H1 (cell line): ENCODE results near the gene SLC16A9. TPM values are rescaled to one million over a fixed set of nuclear protein-coding genes. Genes with fewer than 3 reads are reported as not detected.

Experiments used
- CTCF ChIA-PET: fragments of 300-600 bp; sonication (Branson Sonifier 250); formaldehyde crosslinking; loops from one replicate; lab custom pipeline; 2021; ENCODE audit not compliant: partially characterized antibody; lab: Charles Lee
- POLR2A ChIA-PET: fragments of 300-600 bp; sonication (Branson Sonifier 250); formaldehyde crosslinking; loops from one replicate; lab custom pipeline; 2021; ENCODE audit warnings: inconsistent platforms; ENCODE audit not compliant: partially characterized antibody; lab: Charles Lee
- DNase-seq, 2 experiments: peaks; one replicate each; pipeline versions ENCODE4 v3.0.0 to v3.0.0-alpha.2; 2010 to 2022; ENCODE audit warnings: low spot score in 2 of 2, low read depth in 1 of 2, mixed read lengths in 1 of 2
- FAIRE-seq: peaks from 2 replicates; lab custom pipeline; 2011; peaks lifted over from hg19 to GRCh38; lab: Jason Lieb, UNC
- H2AFZ ChIP-seq: 2 replicates; pipeline ENCODE4 v1.8.1; 2012; ENCODE audit warnings: low read length, inconsistent platforms
- H2AK5ac ChIP-seq: 2 replicates; pipeline ENCODE4 v1.6.1; 2013; ENCODE audit warnings: low read depth, low read length
- H2BK120ac ChIP-seq: replicated peaks from 2 replicates; pipeline ENCODE3; 2013; ENCODE audit warnings: low read depth, low read length, inconsistent platforms
- H2BK12ac ChIP-seq: 2 replicates; pipeline ENCODE4 v1.6.1; 2013; ENCODE audit warnings: low read depth, low read length
- H2BK15ac ChIP-seq: 2 replicates; pipeline ENCODE4 v1.6.1; 2013; ENCODE audit warnings: low read length
- H2BK20ac ChIP-seq: 2 replicates; pipeline ENCODE4 v1.6.1; 2013; ENCODE audit warnings: low read length
- H2BK5ac ChIP-seq: 2 replicates; pipeline ENCODE4 v1.6.1; 2013; ENCODE audit warnings: low read depth, low read length
- H3K14ac ChIP-seq: 2 replicates; pipeline ENCODE4 v1.6.1; 2013; ENCODE audit warnings: inconsistent platforms; ENCODE audit not compliant: insufficient read length
- H3K18ac ChIP-seq: 2 replicates; pipeline ENCODE4 v1.6.1; 2013; ENCODE audit warnings: low read length; ENCODE audit errors: extremely low read depth
- H3K23ac ChIP-seq: 2 replicates; pipeline ENCODE4 v1.6.1; 2013; ENCODE audit warnings: inconsistent platforms; ENCODE audit not compliant: insufficient read length
- H3K23me2 ChIP-seq: 2 replicates; pipeline ENCODE4 v1.6.1; 2013; ENCODE audit warnings: low read depth, low read length
- H3K27ac ChIP-seq: 2 replicates; pipeline ENCODE4 v1.6.1; 2011; ENCODE audit warnings: low read depth, low read length, inconsistent platforms
- H3K27me3 ChIP-seq, 4 experiments: replicated peaks in 1 of 4; 1 replicate in 1 of 4; 2 replicates in 3 of 4; pipeline versions ENCODE4 v1.6.1 to v1.8.1; 2011 to 2013; ENCODE audit warnings: low read length in 3 of 4, mild to moderate bottlenecking in 3 of 4, inconsistent platforms in 2 of 4, mixed read lengths in 2 of 4, moderate library complexity in 1 of 4; ENCODE audit not compliant: control insufficient read depth in 3 of 4, insufficient read depth in 3 of 4; ENCODE audit errors: extremely low read depth in 1 of 4
- H3K36me3 ChIP-seq, 4 experiments: 2 replicates each; pipeline versions ENCODE4 v1.6.1 to v1.8.1; 2011 to 2013; ENCODE audit warnings: mild to moderate bottlenecking in 4 of 4, low read length in 3 of 4, moderate library complexity in 2 of 4, control low read depth in 1 of 4, inconsistent platforms in 1 of 4; ENCODE audit not compliant: insufficient read depth in 4 of 4, control insufficient read depth in 2 of 4
- H3K4ac ChIP-seq: replicated peaks from 2 replicates; pipeline ENCODE3; 2013; ENCODE audit warnings: low read length, low read depth, mixed read lengths, inconsistent platforms; ENCODE audit not compliant: insufficient read length
- H3K4me1 ChIP-seq, 4 experiments: replicated peaks in 1 of 4; 1 replicate in 1 of 4; 2 replicates in 3 of 4; pipeline versions ENCODE4 v1.6.1 to v1.8.1; 2011 to 2013; ENCODE audit warnings: low read length in 3 of 4, inconsistent platforms in 2 of 4, mixed read lengths in 1 of 4; ENCODE audit not compliant: insufficient read depth in 4 of 4, control insufficient read depth in 3 of 4
- H3K4me2 ChIP-seq, 2 experiments: 2 replicates each; pipeline versions ENCODE4 v1.6.1 to v1.8.1; 2011 to 2013; ENCODE audit warnings: low read depth in 2 of 2, low read length in 2 of 2, control low read depth in 1 of 2, inconsistent platforms in 1 of 2, mild to moderate bottlenecking in 1 of 2; ENCODE audit not compliant: insufficient read depth in 1 of 2
- H3K4me3 ChIP-seq, 4 experiments: fragments of 200-600, 300-600 bp in 1 of 4; sonication (generic), shearing (Covaris generic), sonication (Bioruptor Twin) in 1 of 4; 2 replicates each; pipeline versions ENCODE4 v1.5.1 to v1.8.1; 2011 to 2016; ENCODE audit warnings: low read length in 4 of 4, low read depth in 3 of 4, control low read depth in 2 of 4, inconsistent platforms in 2 of 4, mild to moderate bottlenecking in 2 of 4, mixed read lengths in 1 of 4, moderate library complexity in 1 of 4; ENCODE audit not compliant: insufficient read depth in 2 of 4; ENCODE audit errors: extremely low read depth in 1 of 4
- H3K56ac ChIP-seq: replicated peaks from 2 replicates; pipeline ENCODE3; 2013; ENCODE audit warnings: low read depth, mild to moderate bottlenecking, mixed read lengths, low read length, inconsistent platforms; ENCODE audit not compliant: insufficient read length
- H3K79me1 ChIP-seq: 2 replicates; pipeline ENCODE4 v1.6.1; 2013; ENCODE audit warnings: low read depth, low read length, control low read depth
- H3K79me2 ChIP-seq, 2 experiments: 2 replicates each; pipeline versions ENCODE4 v1.6.1 to v1.8.1; 2012 to 2013; ENCODE audit warnings: low read length in 2 of 2, mild to moderate bottlenecking in 2 of 2, inconsistent platforms in 1 of 2; ENCODE audit not compliant: insufficient read depth in 2 of 2, control insufficient read depth in 1 of 2
- H3K9ac ChIP-seq, 4 experiments: replicated peaks in 1 of 4; 1 replicate in 1 of 4; 2 replicates in 3 of 4; pipeline versions ENCODE4 v1.6.1 to v1.8.1; 2011 to 2013; ENCODE audit warnings: low read depth in 3 of 4, low read length in 3 of 4, control low read depth in 2 of 4, mild to moderate bottlenecking in 2 of 4, moderate library complexity in 2 of 4, inconsistent platforms in 1 of 4; ENCODE audit errors: extremely low read depth in 1 of 4
- H3K9me3 ChIP-seq, 2 experiments: 2 replicates each; pipeline versions ENCODE4 v1.6.1 to v1.8.1; 2012 to 2013; ENCODE audit warnings: mild to moderate bottlenecking in 2 of 2, moderate library complexity in 2 of 2, control low read depth in 1 of 2, inconsistent platforms in 1 of 2, low read depth in 1 of 2, low read length in 1 of 2, mixed read lengths in 1 of 2; ENCODE audit not compliant: insufficient read depth in 2 of 2
- H4K20me1 ChIP-seq, 2 experiments: replicated peaks in 1 of 2; 2 replicates each; pipeline versions ENCODE3 to v1.8.1; 2011 to 2013; ENCODE audit warnings: inconsistent platforms in 2 of 2, low read length in 2 of 2, mild to moderate bottlenecking in 1 of 2; ENCODE audit not compliant: insufficient read depth in 2 of 2, control insufficient read depth in 1 of 2
- H4K5ac ChIP-seq: 2 replicates; pipeline ENCODE4 v1.6.1; 2013; ENCODE audit warnings: low read length, low read depth, mixed read lengths, inconsistent platforms; ENCODE audit not compliant: insufficient read length
- H4K8ac ChIP-seq: 2 replicates; pipeline ENCODE4 v1.8.0; 2013; ENCODE audit warnings: mild to moderate bottlenecking, moderate library complexity, low read length, inconsistent platforms; ENCODE audit not compliant: insufficient read depth; ENCODE audit errors: extremely low read depth
- H4K91ac ChIP-seq: replicated peaks from 2 replicates; pipeline ENCODE3; 2013; ENCODE audit warnings: low read length, mixed read lengths, inconsistent platforms; ENCODE audit not compliant: insufficient read length
- CTBP2 ChIP-seq: IDR thresholded peaks from 2 replicates; pipeline ENCODE4 v1.7.0; 2011; ENCODE audit warnings: borderline replicate concordance, mild to moderate bottlenecking, moderate library complexity, mixed read lengths, low read length; ENCODE audit not compliant: insufficient read depth, insufficient read length
- EP300 ChIP-seq, 2 experiments: IDR thresholded peaks; 1 replicate in 1 of 2; 2 replicates in 1 of 2; pipeline ENCODE4 v1.6.1; 2011 to 2012; ENCODE audit warnings: low read depth in 2 of 2, low read length in 2 of 2, mild to moderate bottlenecking in 2 of 2, borderline replicate concordance in 1 of 2, inconsistent platforms in 1 of 2, moderate library complexity in 1 of 2
- HDAC2 ChIP-seq, 2 experiments: fragments of 300-600 bp in 1 of 2; sonication (generic) in 1 of 2; IDR thresholded peaks; 2 replicates each; pipeline ENCODE4 v1.6.1; 2011 to 2012; ENCODE audit warnings: low read depth in 2 of 2, low read length in 2 of 2, mild to moderate bottlenecking in 2 of 2, moderate library complexity in 2 of 2, borderline replicate concordance in 1 of 2, inconsistent platforms in 1 of 2
- SIN3A ChIP-seq, 2 experiments: IDR thresholded peaks in 1 of 2; conservative IDR thresholded peaks in 1 of 2; 2 replicates each; pipeline ENCODE4 v1.6.1; 2011 to 2012; ENCODE audit warnings: low read length in 2 of 2, improper control_type of control experiment in 1 of 2, low read depth in 1 of 2, mild to moderate bottlenecking in 1 of 2
- WGBS, 2 experiments: shearing (Covaris generic) in 1 of 2; methylation state at CpG; one replicate each; pipeline versions ENCODE4 v1.1.6 to v1.1.7; 2013 to 2015; ENCODE audit warnings: low lambda C conversion rate in 2 of 2, mixed read lengths in 2 of 2, inconsistent platforms in 1 of 2, low coverage in 1 of 2, missing lambda C conversion rate in 1 of 2; ENCODE audit not compliant: insufficient replicate concordance in 2 of 2, insufficient coverage in 1 of 2, insufficient read length in 1 of 2; ENCODE audit errors: extremely low coverage in 1 of 2, missing lambda C conversion rate in 1 of 2; 5-methylcytosine and 5-hydroxymethylcytosine counted together
- polyA plus RNA-seq, 7 experiments: library from polyadenylated mRNA; depleted of rRNA in 3 of 7; stranded (reverse) in 5 of 7; unstranded in 2 of 7; fragments of >200 nt in 5 of 7; fragments of 200-250 nt in 2 of 7; gene quantifications; 1 replicate in 5 of 7; 2 replicates in 1 of 7; 4 replicates in 1 of 7; pipeline versions ENCODE4 v1.2.1 to v1.2.3, GENCODE V29; 2011 to 2013; ENCODE audit warnings: missing spikeins in 2 of 7, mixed read lengths in 2 of 7
- total RNA-seq: library from RNA; stranded (reverse); fragmentation: NEBNext Ultra II Directional; extraction: Animal tissue kit (Norgen Biotek cat#: 25700); gene quantifications from 2 replicates; pipeline ENCODE4 v1.2.1, GENCODE V29; 2021

Gene SLC16A9
- total and polyA plus RNA-seq, 2 of the 8 experiments (the other 6 are each of a cell fraction or from before 2014, with no cell fraction given): 11.2 to 20.5 TPM

DNA sequence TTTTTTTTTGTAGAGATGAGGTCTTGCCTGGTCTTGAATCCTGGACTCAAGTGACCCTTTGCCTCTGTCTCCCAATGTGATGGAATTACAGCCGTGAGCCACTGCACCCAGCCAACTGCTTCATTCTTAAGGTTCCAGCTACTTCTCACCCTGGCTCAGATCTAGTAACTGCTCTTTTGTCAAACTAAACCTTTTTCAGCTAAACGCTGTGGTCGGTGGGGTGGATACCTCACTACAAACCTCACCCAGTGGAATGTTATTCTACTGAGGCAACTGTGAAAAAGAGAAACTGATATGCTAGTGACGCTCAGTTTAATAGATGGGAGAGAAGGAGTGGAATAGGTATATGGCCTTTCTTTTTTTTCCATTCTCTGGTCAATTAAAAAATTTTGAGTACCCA, 45.3 kb upstream of the SLC16A9 start:
- H3K9ac ChIP-seq: no peak overlapping the region
- H3K4me2 ChIP-seq: no peak overlapping the region
- peak overlapping the region; percentile 56; the same call in 1 of the 2 replicates for H2AFZ ChIP-seq
- no peak overlapping the region for H2BK120ac ChIP-seq
- no peak overlapping the region for H2AK5ac ChIP-seq
- H3K79me2 ChIP-seq: no peaks in the 10 kb centered on the region
- CTCF ChIA-PET: interaction anchor here (0.8 kb wide), 2 partner anchors 32 to 133 kb away, joined by 3 to 4 read pairs; no protein-coding TSS in a partner anchor
- FAIRE-seq: no peak
- TF ChIP-seq SIN3A (conservative IDR thresholded peaks at IDR 0.05 in 1 of 2, IDR thresholded peaks at IDR 0.05 in 1 of 2; ENCODE audit: low read depth in 1 of 2, low read length in 2 of 2) (no peak), HDAC2 (IDR thresholded peaks at IDR 0.05; ENCODE audit: borderline replicate concordance in 1 of 2, low read depth in 2 of 2, low read length in 2 of 2) (no peak), CTBP2 (no peak), EP300 (IDR thresholded peaks at IDR 0.05; ENCODE audit: borderline replicate concordance in 1 of 2, low read depth in 2 of 2, low read length in 2 of 2) (no peak)
- no peaks in the 10 kb centered on the region for H3K36me3 ChIP-seq
- no peak overlapping the region for H4K8ac ChIP-seq
- H3K79me1 ChIP-seq: no peaks in the 10 kb centered on the region
- H2BK20ac ChIP-seq: no peak overlapping the region
- no peak for DNase-seq
- H4K20me1 ChIP-seq: no peaks in the 10 kb centered on the region
- WGBS, 2 experiments: 84% methylated on average over 4 of the region's 4 CpGs; no CpG with 5 or more reads in 1 of the 2 experiments
- no peaks in the 10 kb centered on the region for H3K23me2 ChIP-seq
- no peak overlapping the region for H3K4me3 ChIP-seq
- no peak overlapping the region for H2BK15ac ChIP-seq
- H3K27ac ChIP-seq: no peak overlapping the region
- POLR2A ChIA-PET: interaction anchor here (1.6 kb wide), 1 partner anchor 53 kb away, joined by 3 read pairs; no protein-coding TSS in a partner anchor
- no peak overlapping the region for H2BK12ac ChIP-seq
- peaks cover 2 to 4% of the 10 kb centered on the region in 2 experiments; a peak in 1 of 4 replicates for H3K9me3 ChIP-seq
- no peaks in the 10 kb centered on the region for H3K4me1 ChIP-seq
- H4K91ac ChIP-seq: no peak overlapping the region
- H3K23ac ChIP-seq: no peak overlapping the region
- H3K18ac ChIP-seq: no peak overlapping the region
- H2BK5ac ChIP-seq: no peak overlapping the region
- H4K5ac ChIP-seq: no peak overlapping the region
- no peaks in the 10 kb centered on the region for H3K27me3 ChIP-seq
- no peak overlapping the region for H3K4ac ChIP-seq
- H3K14ac ChIP-seq: no peak overlapping the region
- H3K56ac ChIP-seq: no peak overlapping the region
